K562 (cell line): ENCODE results near the gene CACNA1A.

Experiments used
- ATF7 ChIP-seq: fragments of 450-650 bp; IDR thresholded peaks from 2 replicates; pipeline ENCODE4 v1.7.1; 2014; ENCODE audit warnings: mild to moderate bottlenecking, moderate library complexity
- PTTG1 ChIP-seq: fragments of 450-650 bp; IDR thresholded peaks from 2 replicates; pipeline ENCODE4 v1.6.1; 2016; ENCODE audit warnings: low read depth, mild to moderate bottlenecking, missing genetic modification characterization, missing compliant biosample characterization
- SMC3 ChIP-seq: conservative IDR thresholded peaks from 2 replicates; pipeline ENCODE4 v1.6.1; 2011; ENCODE audit warnings: low read depth, low read length, improper control_type of control experiment; ENCODE audit not compliant: insufficient read depth
- TAF1 ChIP-seq: IDR thresholded peaks from 2 replicates; pipeline ENCODE4 v1.6.1; 2011; ENCODE audit warnings: mild to moderate bottlenecking, low read length, moderate library complexity; ENCODE audit not compliant: insufficient read depth, control insufficient read depth, severe bottlenecking; ENCODE audit errors: extremely low read depth
- ZNF232 ChIP-seq: sonication (generic); formaldehyde crosslinking; IDR thresholded peaks from 2 replicates; pipeline ENCODE4 v1.8.0; 2022; ENCODE audit warnings: mild to moderate bottlenecking, missing genetic modification reagents

DNA sequence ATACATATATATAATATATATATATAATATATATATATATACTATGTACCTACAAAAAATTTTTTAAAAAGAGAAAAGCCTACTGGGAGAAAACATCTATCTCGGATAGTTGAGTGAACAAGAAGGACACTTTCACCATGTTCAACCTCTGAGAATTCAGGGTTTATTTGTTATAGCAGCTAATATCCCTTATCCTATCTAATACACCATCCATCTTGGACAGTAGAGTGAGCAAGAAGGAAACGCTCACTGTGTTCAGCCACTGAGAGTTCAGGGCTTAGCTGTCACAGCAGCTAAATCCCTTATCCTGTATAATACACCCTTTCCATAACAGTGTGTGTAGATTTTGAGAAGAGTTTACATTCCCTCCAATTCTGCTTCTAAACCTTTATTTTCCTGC, 38.1 kb upstream of the CACNA1A start:
- no peak for TF ChIP-seq ATF7
- no peak for TF ChIP-seq ZNF232 (CRISPR knock-in tag)
- no peak for TF ChIP-seq TAF1
- TF ChIP-seq SMC3: no peak
- TF ChIP-seq PTTG1 (tag): no peak
